NCI-H460 (cell line): ENCODE data around the gene USP40. TPM values are rescaled to one million over a fixed set of nuclear protein-coding genes. Genes with fewer than 3 reads are reported as not detected.
"Not testable (repeated sequence)": the region's sequence is repeated elsewhere in the genome, so short reads cannot be mapped to it uniquely, and the experiment has no call there.

Experiments used
- DNase-seq: peaks from one replicate; pipeline ENCODE4 v3.0.0-alpha.2; 2016; ENCODE audit warnings: low read depth; ENCODE audit errors: extremely low read depth
- polyA plus RNA-seq: library from polyadenylated mRNA; depleted of rRNA; stranded (reverse); fragments of >200 nt; gene quantifications from 2 replicates; pipeline ENCODE4 v1.2.3, GENCODE V29; 2014; cell fraction: nucleus; rRNA removed
- total RNA-seq: library from RNA; depleted of rRNA; stranded (reverse); fragments of >200 nt; shearing (Covaris generic); gene quantifications from 2 replicates; pipeline ENCODE4 v1.2.3, GENCODE V29; 2014; rRNA removed

USP40 gene, protein sequence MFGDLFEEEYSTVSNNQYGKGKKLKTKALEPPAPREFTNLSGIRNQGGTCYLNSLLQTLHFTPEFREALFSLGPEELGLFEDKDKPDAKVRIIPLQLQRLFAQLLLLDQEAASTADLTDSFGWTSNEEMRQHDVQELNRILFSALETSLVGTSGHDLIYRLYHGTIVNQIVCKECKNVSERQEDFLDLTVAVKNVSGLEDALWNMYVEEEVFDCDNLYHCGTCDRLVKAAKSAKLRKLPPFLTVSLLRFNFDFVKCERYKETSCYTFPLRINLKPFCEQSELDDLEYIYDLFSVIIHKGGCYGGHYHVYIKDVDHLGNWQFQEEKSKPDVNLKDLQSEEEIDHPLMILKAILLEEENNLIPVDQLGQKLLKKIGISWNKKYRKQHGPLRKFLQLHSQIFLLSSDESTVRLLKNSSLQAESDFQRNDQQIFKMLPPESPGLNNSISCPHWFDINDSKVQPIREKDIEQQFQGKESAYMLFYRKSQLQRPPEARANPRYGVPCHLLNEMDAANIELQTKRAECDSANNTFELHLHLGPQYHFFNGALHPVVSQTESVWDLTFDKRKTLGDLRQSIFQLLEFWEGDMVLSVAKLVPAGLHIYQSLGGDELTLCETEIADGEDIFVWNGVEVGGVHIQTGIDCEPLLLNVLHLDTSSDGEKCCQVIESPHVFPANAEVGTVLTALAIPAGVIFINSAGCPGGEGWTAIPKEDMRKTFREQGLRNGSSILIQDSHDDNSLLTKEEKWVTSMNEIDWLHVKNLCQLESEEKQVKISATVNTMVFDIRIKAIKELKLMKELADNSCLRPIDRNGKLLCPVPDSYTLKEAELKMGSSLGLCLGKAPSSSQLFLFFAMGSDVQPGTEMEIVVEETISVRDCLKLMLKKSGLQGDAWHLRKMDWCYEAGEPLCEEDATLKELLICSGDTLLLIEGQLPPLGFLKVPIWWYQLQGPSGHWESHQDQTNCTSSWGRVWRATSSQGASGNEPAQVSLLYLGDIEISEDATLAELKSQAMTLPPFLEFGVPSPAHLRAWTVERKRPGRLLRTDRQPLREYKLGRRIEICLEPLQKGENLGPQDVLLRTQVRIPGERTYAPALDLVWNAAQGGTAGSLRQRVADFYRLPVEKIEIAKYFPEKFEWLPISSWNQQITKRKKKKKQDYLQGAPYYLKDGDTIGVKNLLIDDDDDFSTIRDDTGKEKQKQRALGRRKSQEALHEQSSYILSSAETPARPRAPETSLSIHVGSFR
- total RNA-seq = 41.0 and 43.6 TPM in 2 replicates
- 68.5 and 90.5 TPM in 2 replicates for polyA plus RNA-seq

DNA sequence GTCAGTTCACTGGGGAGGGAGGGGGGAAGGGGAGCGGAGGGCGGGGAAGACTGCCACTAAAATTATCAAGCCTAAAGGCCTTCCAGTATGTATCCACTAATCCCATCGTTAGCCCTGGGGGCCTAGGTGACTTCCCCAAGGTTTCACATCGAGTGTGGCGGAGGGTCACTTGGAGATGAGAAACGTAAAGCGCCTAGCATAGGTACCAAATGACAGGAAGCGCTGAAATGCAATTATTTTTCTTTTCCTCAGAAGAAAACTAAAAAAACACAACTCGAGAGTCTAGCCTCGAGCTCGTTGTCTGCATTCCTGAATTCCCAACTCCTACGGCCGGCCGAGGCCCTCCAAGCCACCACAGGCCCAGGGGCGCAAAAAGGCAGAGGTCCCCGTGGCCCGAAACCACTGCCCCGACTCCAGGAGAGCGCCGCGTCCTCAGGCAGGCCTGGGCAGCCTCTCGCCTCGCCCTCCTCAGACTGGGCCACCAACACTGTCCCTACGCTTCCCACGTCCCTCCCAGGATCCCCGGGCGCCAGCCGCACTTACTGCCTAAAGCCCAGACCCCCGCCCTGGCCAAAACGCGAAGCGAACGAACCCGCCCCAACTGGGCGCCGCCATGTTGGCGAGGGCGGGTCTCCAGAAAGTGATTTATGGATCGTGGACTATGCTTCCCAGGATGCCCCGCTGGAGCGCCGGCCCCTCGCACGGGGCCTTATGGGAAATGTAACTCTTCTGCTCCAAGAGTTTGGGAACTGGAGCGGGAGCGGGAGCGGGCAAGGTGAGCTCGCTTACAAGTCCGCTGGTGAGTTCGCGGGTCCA is at the start of gene USP40:
USP40 (minus strand) TSS at position 642 of the 816 bp plus-strand sequence. CDS start 1,228 bp downstream, outside the sequence.
- peak; percentile 92 for DNase-seq

DNA sequence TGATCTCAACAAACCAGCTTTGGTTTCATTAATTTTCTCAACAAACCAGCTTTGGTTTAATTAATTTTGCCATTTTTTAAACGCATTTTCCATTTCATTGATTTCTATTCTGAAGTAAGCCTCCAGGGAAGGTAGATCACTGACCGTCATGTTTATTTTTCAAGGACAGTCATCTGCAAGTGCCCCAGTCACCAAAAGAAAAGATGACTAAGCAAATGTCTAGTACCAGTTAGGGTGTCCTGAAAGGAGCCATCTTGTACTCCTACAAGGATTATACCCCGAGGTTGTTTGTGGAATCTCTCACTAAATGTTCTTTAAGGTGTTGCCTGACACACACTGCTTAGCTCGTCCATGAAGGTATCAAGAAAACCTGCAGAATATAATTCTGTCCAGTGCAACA is 44.7 kb upstream of the USP40 start:
- no peak for DNase-seq

DNA sequence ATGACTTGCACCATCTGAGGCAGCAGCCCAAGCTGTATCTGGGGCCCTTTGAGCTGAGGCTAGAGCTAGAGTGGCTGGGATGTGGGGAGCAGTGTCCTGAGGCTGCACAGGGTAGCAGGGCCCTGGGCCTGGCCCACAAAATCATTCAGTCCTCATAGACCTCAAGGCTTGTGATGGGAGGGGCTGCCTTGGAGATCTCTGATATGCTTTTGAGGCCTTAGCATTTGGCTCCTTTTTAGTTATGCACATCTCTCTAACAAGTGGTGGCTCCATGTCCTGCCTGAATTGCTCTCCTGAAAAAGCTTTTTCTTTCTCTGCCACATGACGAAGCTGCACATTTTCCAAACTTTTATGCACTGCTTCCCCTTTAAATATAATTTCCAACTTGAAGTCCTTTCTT is 39.1 kb upstream of the USP40 start:
- DNase-seq = no peak

DNA sequence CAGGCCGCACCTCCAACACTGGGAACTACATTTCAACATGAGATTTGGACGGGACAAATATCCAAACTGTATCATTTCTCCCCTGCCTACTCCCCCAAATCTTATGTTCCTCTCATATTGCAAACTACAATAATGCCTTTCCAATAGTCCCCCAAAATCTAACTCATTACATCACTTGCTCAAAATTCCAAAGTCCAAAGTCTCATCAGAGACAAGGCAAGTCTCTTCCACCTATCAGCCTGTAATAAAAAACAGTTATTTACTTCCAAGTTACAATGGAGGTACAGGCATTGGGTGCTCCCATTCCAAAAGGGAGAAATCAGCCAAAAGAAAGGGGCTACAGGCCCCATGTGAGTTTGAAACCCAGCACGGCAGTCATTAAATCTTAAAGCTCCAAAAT is 38.2 kb upstream of the USP40 start:
- no peak for DNase-seq

DNA sequence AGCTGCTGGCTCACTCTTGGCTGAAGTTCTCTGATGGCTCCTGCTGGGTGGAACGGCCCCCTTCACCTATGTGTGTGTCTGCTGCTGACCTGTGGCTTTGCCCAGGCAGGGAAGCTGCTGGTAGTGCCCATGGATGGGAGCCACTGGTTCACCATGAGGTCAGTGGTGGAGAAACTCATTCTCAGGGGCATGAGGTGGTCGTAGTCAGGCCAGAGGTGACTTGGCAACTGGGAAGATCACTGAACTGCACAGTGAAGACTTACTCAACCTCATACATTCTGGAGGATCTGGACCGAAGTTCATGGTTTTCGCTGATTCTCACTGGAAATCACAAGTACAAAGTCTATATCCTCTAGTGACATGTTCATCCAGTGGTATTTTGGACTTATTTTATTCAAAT is 36.9 kb upstream of the USP40 start:
- no peak for DNase-seq

DNA sequence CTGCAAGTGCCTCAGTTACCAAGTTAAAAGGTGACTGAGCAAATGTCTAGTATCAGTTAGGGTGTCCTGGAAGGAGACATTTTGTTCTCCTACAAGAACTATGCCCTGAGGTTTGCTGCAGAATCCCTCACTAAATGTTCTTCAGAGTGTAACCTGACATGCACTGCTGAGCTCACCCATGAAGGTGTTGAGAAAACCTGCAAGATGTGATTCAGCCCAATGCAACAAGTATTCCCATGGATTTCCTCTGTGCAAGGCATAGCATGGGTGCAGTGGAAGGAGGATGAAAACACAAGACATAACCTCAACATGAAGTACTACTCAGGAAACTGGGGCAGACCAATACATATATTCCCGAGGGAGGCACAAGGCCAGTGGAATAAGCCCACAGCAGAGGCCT is 35.5 kb upstream of the USP40 start:
- DNase-seq = no peak

DNA sequence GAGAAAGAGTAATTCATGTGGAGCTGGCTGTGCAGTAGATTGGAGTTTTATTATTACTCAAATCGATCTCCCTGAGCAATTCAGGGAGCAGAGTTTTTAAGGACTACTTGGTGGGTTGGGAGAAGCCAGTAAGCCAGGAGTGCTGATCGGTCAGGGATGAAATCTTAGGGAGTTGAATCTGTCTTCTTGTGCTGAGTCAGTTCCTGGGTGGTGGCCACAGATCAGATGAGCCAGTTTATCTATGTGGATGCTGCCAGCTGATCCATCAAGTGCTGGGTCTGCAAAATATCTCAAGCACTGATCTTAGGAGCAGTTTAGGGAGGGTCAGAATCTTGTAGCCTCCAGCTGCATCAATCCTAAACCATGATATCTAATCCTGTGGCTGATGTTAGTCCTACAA is 33.8 kb upstream of the USP40 start:
- DNase-seq = peak; percentile 14

DNA sequence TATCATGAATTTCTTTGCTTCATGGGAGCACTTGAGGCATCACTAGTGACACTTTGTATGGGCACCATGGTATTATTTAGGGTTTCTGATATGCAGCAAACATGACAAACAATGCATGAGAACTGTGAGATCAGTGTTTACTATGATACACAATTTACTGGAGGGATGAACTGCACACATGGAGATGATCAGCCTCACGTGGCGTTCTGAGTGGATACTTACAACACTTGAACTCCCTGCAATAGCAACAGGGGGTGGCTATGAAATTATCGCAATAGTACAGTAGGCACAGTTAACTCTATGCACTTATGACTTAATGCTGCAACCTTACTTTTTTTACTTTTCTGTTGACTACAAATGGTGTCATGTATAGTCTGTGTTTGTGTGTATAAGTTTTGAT is 32.4 kb upstream of the USP40 start:
- DNase-seq = no peak

DNA sequence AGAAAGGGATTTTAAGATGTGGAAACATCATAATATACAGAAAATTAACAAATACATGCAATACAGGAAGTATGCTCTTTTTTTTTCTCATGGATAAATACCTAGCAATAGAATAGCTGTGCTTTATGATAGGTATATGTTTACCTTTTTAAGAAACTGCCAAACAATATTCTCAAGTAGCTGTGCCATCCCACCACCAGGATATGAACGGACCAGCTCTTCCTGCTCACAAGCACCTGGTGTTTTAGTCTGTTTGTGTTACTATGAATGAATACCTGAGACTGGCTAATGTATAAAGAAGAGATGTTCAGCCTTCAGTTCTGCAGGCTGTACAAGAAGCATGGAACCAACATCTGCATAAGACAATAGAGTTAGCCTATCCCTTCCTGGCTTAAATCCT is 30.9 kb upstream of the USP40 start:
- no peak for DNase-seq

DNA sequence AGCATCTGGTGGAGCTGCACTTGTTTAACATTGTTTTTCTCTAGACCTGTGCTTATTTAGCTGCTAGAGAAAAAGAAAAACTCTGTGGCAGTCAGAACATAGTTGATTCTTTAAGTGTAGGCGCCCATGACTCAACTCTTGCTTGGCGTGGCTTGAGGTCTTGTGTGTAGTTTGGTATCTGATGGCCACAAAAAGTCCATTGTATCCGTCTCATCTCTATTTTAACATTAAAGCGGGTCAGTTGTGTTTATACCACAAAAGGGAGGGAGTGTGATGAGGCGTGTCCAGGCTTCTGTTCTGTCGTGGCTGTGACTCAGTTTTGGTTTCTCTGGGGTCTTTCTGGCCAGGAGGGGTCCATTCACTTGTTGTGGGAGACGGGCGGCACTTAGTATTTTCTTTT is 26.6 kb upstream of the USP40 start:
- no peak for DNase-seq

DNA sequence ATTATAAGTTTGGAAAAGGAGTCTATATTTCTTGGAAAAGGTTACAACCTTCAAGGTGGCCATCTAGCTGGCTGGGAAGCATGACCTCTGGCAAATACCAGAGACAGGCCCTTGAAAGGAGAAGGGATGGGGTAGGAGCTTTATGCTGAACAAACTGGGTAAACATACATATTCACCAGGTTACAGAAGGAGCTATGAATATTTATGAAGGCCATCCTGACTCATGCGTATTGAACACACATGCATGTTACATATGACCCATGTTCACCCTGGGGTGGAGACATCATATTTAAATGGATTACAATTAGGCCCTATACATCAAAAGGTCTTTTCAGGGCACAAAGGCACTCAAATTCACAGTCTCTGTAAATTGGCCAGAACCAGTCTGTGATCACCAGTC is 26.1 kb upstream of the USP40 start:
- DNase-seq = not testable (repeated sequence)

DNA sequence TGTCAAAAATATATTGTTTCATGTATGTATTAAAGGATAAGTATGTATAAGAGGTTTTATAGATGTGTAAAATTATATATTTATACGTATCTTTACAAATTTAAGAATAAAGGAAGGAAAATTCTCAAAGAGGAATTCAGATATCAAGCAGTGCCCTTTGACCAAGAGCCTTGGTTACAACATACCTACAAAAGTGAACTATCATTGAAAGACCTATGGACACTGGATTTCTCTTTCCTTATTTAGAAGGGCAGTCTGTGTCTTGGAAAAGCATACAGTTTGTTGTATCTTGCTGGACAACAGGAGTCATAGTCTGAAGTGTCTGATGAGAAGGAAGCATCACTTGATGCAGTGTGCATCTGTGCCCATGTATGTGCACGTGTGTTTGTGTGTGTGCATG is 21.8 kb upstream of the USP40 start:
- no peak for DNase-seq

DNA sequence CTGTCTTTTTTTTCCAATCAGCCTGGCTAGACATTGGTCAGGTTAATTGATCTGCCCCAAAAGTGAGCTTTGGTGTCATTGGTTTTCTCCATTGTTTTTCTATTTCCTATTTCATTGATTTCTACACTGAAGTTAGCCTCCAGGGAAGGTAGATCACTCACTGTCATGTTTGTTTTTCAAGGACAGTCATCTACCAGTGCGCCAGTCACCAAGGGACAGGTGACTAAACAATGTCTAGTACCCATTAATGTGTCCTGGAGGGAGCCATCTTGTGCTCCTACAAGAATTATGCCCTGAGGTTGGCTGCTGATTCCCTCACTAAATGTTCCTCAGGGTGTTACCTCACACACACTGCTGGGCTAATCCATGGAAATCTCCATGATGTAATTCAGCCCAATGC is 17.6 kb upstream of the USP40 start:
- no peak for DNase-seq

DNA sequence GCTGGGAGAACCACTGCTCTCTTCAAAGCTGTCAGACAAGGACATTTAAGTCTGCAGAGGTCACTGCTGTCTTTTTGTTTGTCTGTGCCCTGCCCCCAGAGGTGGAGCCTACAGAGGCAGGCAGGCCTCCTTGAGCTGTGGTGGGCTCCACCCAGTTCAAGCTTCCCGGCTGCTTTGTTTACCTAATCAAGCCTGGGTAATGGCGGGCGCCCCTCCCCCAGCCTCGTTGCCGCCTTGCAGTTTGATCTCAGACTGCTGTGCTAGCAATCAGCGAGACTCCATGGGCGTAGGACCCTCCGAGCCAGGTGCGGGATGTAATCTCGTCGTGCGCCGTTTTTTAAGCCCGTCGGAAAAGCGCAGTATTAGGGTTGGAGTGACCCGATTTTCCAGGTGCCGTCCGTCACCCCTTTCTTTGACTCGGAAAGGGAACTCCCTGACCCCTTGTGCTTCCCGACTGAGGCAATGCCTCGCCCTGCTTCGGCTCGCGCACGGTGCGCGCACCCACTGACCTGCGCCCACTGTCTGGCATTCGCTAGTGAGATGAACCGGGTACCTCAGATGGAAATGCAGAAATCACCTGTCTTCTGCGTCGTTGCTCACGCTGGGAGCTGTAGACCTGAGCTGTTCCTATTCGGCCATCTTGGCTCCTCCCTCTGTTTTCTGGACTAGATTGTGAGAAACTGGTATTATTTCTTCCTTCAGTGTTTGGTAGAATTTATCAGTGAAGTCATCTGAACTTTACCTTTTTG is 16.8 kb upstream of the USP40 start:
- not testable (repeated sequence) for DNase-seq

DNA sequence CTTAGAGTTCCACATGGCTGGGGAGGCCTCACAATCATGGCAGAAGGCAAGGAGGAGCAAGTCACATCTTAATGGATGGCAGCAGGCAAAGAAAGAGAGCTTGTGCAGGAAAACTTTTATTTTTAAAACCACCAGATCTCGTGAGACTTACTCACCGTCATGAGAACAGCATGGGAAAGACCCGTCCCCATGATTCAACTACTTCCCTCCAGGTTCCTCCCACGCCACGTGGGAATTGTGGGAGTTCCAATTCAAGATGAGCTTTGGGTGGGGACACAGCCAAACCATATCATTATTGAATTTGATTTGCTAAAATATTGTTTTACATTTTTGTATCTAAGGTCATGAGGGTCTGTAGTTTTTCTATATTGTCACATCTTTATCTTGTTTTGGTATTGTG is 10.8 kb upstream of the USP40 start:
- not testable (repeated sequence) for DNase-seq

DNA sequence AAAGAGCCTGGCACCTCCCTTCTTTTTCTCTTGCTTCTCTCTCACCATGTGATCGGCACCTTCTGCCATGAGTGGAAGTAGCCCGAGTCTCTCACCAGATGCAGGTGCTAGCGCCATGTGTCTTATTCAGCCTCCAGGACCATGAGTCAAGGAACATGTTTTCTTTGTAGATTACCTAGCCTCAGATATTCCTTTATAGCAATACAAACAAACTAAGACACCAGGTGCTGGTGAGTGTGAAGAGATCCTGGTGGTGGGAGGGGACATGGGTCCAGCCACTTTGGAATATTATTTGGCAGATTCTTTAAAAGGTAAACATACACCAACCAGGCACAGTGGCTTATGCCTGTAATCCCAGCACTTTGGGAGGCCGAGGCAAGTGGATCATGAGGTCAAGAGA is 5.9 kb upstream of the USP40 start:
- no peak for DNase-seq

DNA sequence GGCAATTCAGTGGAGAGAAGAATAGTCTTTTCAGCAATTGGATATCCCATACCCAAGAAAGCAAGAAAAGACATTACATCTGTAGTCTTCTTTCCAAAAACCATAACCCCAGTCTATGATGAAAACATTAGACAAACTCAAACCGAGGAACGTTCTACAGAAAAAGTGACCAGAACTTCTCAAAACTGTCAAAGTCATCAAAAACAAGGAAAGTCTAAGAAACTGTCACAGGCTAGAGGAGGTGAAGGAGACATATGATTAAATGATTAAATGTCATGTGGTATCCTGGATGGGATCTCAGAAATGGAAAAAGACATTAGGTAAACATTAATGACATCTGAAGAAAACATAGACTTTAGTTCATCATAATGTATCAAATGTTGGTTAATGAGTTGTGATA is 4.9 kb upstream of the USP40 start:
- DNase-seq = no peak

DNA sequence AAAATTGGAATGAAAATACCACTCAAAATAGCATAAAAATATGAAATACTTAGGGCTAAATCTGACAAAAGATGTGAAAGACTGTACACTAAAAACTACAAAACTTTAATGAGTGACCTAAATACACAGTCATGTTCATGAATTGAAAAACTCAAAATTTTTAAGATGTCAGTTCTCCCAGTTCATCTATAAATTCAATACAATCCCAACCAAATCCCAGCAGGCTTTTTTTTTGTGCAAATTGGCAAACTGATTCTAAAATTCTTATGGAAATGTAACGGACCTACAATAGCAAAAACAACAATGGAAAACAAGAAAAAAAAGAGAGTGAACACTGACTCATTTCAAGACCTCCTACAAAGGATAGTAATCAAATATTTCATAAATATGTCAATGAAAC is 4.4 kb upstream of the USP40 start:
- DNase-seq = no peak

DNA sequence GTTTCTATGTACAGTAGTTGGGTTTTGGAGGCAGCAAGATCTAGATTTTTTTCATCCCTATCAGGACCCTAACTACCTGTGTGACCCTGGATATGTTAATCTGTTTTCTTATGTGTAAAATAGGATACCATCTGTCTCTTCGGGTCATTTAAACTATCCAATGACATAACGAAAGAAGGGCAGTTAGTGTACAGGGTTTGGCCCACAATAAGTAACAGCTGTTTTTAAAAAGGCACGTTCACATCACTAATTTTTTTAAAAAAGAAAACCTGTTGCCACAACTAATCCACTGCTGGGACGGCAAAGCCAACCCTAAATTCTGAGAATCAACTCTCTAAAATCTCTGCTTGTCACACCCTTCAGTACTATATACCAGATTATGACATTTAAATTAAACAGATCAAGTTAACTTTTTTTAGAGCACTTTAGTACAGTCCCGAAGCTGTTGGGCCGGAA is 869 bp downstream of the USP40 start:
- DNase-seq = no peak
